ENCODE data around the gene EDIL3.

EDIL3 gene

DNA sequence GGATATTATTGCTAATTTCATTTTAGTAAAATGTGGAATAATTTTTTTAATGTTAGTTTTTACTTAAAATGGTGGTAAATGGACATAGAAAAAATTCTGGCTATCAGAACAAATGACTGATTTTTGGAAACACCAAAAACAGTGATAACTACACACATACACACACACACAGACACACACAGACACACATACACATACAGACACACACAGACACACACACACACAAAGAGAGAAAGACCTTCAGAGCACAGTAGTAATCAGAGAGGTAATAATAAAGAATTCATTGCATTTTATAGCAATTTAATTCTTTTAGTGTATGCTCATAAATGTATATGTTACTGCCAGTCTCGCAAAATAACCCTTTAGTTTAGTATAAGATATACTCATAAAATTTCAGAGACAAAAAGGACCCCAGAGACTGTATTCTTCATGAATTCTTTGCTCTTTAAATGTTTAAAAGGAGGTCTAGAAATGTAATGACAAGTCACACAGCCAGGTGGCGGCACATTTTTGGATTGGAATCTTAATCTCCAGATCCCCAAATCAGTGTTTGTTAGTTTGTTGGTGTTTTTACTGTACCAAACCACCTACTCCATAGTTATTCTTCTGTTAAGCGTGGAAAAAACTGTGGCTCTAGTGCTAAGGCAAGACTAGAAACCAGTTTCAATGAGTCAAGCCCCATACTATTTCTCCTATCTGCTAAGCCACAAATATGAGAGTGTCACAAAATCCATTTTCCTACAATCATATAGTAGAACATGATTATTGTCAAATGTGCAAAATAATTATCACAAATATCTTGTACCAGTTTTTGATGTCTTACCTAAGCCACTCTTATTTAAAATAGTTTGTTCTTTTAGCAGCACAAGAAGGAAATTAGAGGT is 109.9 kb downstream of the EDIL3 start:
- peak; percentile 13 for DNase-seq (ENCODE audit: low spot score)
- TF ChIP-seq, protein P1, sequence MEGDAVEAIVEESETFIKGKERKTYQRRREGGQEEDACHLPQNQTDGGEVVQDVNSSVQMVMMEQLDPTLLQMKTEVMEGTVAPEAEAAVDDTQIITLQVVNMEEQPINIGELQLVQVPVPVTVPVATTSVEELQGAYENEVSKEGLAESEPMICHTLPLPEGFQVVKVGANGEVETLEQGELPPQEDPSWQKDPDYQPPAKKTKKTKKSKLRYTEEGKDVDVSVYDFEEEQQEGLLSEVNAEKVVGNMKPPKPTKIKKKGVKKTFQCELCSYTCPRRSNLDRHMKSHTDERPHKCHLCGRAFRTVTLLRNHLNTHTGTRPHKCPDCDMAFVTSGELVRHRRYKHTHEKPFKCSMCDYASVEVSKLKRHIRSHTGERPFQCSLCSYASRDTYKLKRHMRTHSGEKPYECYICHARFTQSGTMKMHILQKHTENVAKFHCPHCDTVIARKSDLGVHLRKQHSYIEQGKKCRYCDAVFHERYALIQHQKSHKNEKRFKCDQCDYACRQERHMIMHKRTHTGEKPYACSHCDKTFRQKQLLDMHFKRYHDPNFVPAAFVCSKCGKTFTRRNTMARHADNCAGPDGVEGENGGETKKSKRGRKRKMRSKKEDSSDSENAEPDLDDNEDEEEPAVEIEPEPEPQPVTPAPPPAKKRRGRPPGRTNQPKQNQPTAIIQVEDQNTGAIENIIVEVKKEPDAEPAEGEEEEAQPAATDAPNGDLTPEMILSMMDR (IDR thresholded peaks at IDR 0.05; ENCODE audit: extremely low read depth, missing control alignments), result peak; percentile 31

DNA sequence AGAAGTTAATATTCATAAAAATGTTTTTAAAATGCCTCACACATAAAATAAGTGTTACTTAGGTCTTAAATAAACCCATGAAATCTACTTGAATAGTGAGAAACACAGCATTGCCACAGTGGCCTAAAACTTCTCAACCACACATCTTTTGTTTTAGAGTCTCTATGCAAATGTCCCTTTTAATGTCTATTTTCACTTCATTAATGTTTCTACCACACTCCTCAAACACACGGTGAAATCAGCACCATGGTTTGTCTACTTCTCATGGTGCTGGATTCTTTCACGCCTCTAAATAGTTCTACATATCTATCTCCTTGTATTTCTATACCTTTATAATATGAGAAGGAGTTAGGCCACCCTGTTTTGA is 111.2 kb downstream of the EDIL3 start:
- TF ChIP-seq, protein P1 (IDR thresholded peaks at IDR 0.05; ENCODE audit: extremely low read depth, missing control alignments), result no peak
- no peak for DNase-seq (ENCODE audit: low spot score)

DNA sequence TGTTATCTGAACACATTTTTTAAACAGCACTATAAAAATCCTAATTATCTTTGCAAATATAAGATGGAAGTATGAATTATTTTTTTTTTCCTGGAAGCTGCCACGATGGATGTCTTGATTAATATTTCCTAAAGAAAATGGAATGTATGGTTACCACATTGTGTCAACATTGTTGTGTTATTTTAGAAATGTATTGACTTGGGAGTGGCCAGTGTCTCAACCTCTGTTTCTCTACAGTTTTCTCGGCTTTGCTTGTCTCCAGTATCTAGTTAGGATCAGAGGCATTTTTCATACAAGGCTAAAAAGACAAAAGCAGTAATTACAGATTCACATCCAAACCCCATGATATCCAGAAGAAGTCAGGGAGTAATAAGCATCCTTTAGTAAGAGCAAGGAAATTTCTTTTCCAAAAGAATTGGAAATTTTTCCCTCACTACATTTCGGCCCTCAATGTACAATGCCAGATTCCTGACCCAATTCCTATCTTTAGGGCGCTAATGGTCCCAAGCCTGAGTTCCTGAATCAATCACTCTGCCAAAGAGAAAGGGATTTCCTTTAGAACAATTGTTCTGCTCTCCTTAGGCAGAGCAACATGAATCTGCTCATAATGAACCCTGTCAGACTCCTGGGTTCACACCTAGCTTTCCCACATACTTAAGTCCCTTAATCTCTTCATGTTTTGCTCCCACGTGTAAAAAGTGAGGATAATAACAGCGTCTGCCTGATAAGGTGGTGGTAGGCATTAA is 111.7 kb downstream of the EDIL3 start:
- TF ChIP-seq, protein P1 (IDR thresholded peaks at IDR 0.05; ENCODE audit: extremely low read depth, missing control alignments), result no peak
- no peak for DNase-seq (ENCODE audit: low spot score)

DNA sequence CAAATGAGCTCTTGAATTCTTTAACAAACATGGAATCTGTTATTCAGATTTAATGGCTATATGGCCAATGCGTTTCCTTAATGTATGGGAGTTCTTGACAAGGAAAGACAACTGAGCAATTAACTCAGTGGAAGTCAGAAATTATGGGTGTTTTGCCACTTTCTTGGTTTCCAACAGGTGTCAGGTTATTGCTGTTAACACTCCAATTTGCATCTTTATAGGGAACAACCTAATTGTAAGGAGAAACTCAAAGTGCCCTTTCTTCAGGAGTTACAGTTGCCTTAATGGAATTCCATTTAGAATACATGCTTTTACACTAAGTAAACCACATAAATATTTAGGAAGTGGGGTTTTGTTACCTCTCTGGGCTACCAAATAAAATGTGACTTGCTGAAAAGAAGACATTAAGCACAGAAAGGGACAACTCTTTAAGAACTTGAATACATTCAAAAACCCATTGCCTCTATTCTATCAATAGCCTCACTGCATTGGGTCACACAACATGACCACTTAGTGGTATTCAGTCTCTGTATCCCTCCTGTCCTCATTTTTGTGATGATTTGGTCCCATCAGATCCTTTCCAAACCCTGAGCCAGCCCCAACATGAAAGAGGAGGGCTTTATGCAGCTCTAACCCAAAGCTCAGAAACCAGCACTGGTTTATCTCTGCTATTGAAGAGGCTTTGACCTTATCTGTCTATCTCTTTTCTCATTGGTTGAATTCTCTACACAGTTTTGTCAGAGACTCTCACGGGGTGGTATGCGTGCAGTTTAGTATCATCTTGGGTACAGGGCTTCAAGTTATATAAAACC is 118.7 kb downstream of the EDIL3 start:
- DNase-seq (ENCODE audit: low spot score), result no peak
- TF ChIP-seq, protein P1 (IDR thresholded peaks at IDR 0.05; ENCODE audit: extremely low read depth, missing control alignments), result no peak

DNA sequence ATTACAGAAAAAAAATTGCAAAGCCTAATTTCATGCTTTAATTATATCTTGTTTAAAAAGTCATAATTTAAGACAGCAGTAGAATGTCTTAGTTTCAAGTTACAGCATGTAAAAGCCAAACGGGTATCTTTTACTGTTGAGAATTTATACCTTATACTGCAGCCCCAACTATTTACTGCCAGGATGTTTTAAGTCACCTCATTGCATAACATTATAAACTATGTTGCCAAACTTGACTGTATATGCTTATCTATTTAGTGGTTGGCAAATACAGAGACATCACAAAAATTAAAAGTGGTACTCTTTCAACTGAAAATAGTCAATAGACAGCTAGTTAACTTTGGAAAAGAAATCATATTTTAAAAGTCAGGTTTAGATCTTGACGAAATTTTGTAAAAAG is 119.5 kb downstream of the EDIL3 start:
- DNase-seq (ENCODE audit: low spot score), result no peak
- TF ChIP-seq, protein P1 (IDR thresholded peaks at IDR 0.05; ENCODE audit: extremely low read depth, missing control alignments), result no peak

DNA sequence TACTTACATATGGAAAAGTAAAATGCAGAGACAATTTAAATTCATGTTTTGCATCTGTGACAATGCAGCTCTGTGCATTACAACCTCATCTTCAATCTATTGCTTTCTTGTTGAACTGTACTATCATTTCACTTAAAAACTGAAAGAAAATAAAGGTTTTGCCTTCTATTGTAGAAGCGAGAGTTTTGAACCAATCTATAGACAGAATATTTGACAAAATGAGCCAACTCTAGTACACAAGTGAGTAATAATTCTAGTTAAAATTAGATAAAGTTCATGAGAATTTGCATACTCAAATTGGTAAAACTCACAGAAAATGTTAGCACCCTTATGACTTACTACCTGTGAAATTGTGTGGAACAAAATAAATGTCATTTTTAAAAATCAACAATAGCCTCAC is 123.7 kb downstream of the EDIL3 start:
- TF ChIP-seq, protein P1 (IDR thresholded peaks at IDR 0.05; ENCODE audit: extremely low read depth, missing control alignments), result no peak
- DNase-seq (ENCODE audit: low spot score), result no peak

Data from GM20000 (cell line).